Measurements from ENCODE around the gene SHISA5. TPM values are rescaled to one million over a fixed set of nuclear protein-coding genes. Genes with fewer than 3 reads are reported as not detected.

Gene SHISA5
- total RNA-seq, 2 experiments from 2014 or later = 88.9 to 93.1 TPM

- Mint-ChIP-seq H3K4me1 (ENCODE audit: low read depth) (peaks cover 43% of the 10 kb centered on the region), H3K27ac (peak within 1 kb of the TSS; percentile 64), H3K27me3 (no peaks in the 10 kb centered on the region)
Observed at GRCh38 chr3:48446425-48447193, 57.4 kb downstream of the SHISA5 start, which contains the start of gene ATRIP. TSS of gene ATRIP (plus strand) at chr3:48446737. CDS start at chr3:48446846, 109 bp downstream.

DNA sequence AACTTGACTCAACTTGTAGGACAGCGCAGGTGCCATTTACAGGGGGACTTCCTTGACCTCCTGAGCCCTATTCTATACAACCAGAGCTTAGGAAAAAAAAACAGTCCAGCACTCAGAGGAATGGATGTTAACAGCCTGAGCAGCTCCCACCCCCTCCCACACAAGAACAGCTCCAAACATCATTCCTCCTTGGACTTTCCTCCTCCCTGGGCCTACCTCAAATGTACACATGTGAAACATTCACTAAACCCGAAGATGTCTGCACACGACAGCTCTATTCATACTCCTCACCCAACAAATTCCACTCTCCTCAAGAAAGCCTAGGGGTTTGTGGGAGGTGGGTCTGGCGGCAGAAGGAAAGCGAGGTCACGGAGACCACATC is 57.9 kb downstream of the SHISA5 start:
- H3K4me3 Mint-ChIP-seq = peak overlapping the region; percentile 90
- no peak for DNase-seq
- ChIA-PET CTCF (interaction anchor here (1.1 to 4.4 kb wide), 8 partner anchors 10 to 239 kb away, joined by 3 to 70 read pairs (median 8); no protein-coding TSS in a partner anchor), POLR2A (interaction anchor here (1.1 to 3.3 kb wide), 5 partner anchors 10 to 1024 kb away, joined by 3 to 15 read pairs (median 6); partner anchors contain the start of gene DAG1)
- intact Hi-C loops (cut with micrococcal nuclease) = no loop called here
- peaks cover 46% of the 10 kb centered on the region for H3K4me1 Mint-ChIP-seq (ENCODE audit: low read depth)
- peak overlapping the region; percentile 64 for H3K27ac Mint-ChIP-seq
- H3K36me3 Mint-ChIP-seq = peaks cover 37% of the 10 kb centered on the region
- no peaks in the 10 kb centered on the region for H3K27me3 Mint-ChIP-seq
- no peaks in the 10 kb centered on the region for H3K9me3 Mint-ChIP-seq

More at GRCh38 chr3:48446425-48447193, 57.4 kb downstream of the SHISA5 start, which contains the start of gene ATRIP:
- DNase-seq = peak; percentile 91
- peaks cover 36% of the 10 kb centered on the region for H3K36me3 Mint-ChIP-seq
- intact Hi-C loops (cut with micrococcal nuclease) = no loop called here
- H3K4me3 Mint-ChIP-seq = peak within 1 kb of the TSS; percentile 90
- POLR2A ChIA-PET = interaction anchor here (1.1 to 3.3 kb wide), 5 partner anchors 10 to 1023 kb away, joined by 3 to 15 read pairs (median 6); partner anchors contain the start of gene DAG1
- no peaks in the 10 kb centered on the region for H3K9me3 Mint-ChIP-seq
- CTCF ChIA-PET = interaction anchor here (1.1 to 4.4 kb wide), 7 partner anchors 11 to 238 kb away, joined by 3 to 70 read pairs (median 10); no protein-coding TSS in a partner anchor

GRCh38 chr3:48445277-48445882 is 58.6 kb downstream of the SHISA5 start:
- ChIA-PET CTCF (interaction anchor here (1.1 to 4.4 kb wide), 6 partner anchors 10 to 172 kb away, joined by 3 to 70 read pairs (median 9); no protein-coding TSS in a partner anchor), POLR2A (interaction anchor here (1.4 to 3.3 kb wide), 4 partner anchors 9 to 27 kb away, joined by 5 to 15 read pairs (median 7); a partner anchor contains a TSS)
- Mint-ChIP-seq H3K27me3 (no peaks in the 10 kb centered on the region), H3K9me3 (no peaks in the 10 kb centered on the region), H3K4me1 (ENCODE audit: low read depth) (peaks cover 46% of the 10 kb centered on the region), H3K27ac (peak overlapping the region; percentile 64), H3K36me3 (peaks cover 42% of the 10 kb centered on the region), H3K4me3 (peak overlapping the region; percentile 90)
- intact Hi-C loops (cut with micrococcal nuclease) = no loop called here
- DNase-seq = no peak

GRCh38 chr3:48441940-48442339 is 62.0 kb downstream of the SHISA5 start:
- H3K36me3 Mint-ChIP-seq = peaks cover 41% of the 10 kb centered on the region

DNA sequence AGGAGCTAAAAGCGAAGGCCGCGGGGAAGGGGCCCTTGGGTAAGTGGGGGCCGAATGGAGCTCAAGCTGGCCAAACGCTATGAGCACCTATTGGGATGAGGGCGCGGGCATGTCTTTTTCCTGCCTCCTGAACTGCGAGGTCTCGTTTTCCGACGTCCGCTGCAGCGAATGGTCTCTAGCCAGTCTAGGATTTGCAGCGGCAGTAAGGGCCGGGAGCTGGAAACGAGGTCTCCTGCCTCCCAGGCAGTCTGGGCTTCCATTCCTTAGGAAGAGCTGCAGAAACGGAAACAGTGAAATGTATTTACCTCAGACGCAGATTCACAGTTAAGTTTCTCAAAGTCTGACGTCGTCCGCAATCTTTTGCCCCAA is 63.4 kb downstream of the SHISA5 start:
- no peak for DNase-seq
- Mint-ChIP-seq H3K27ac (peak overlapping the region; percentile 87), H3K4me1 (ENCODE audit: low read depth) (peaks cover 34% of the 10 kb centered on the region), H3K36me3 (peaks cover 32% of the 10 kb centered on the region), H3K4me3 (peak overlapping the region; percentile 90), H3K9me3 (no peaks in the 10 kb centered on the region), H3K27me3 (no peaks in the 10 kb centered on the region)
- intact Hi-C loops (cut with micrococcal nuclease) = loop anchor here (1.0 to 5.0 kb wide), 6 partner anchors 33 to 252 kb away; partner anchors contain the start of genes CDC25A, PFKFB4 and ZNF589
- ChIA-PET CTCF (interaction anchor here (0.8 to 9.7 kb wide), 6 partner anchors 39 to 200 kb away, joined by 3 to 290 read pairs (median 4); partner anchors contain the start of gene ZNF589), POLR2A (interaction anchor here (0.6 to 2.9 kb wide), 5 partner anchors 10 to 196 kb away, joined by 3 to 14 read pairs (median 5); no protein-coding TSS in a partner anchor)

More at GRCh38 chr3:48441940-48442339, 62.0 kb downstream of the SHISA5 start:
- CTCF ChIA-PET = interaction anchor here (1.1 kb wide), 1 partner anchor 116 kb away, joined by 3 read pairs; no protein-coding TSS in a partner anchor
- intact Hi-C loops (cut with micrococcal nuclease) = loop anchor here (2.0 to 5.0 kb wide), 2 partner anchors 215 to 253 kb away; partner anchors contain the start of gene CDC25A
- no peak for DNase-seq
- Mint-ChIP-seq H3K4me1 (ENCODE audit: low read depth) (peaks cover 43% of the 10 kb centered on the region), H3K27me3 (no peaks in the 10 kb centered on the region), H3K4me3 (peak overlapping the region; percentile 90), H3K9me3 (no peaks in the 10 kb centered on the region), H3K27ac (peak overlapping the region; percentile 87)
- POLR2A ChIA-PET = no interaction called here

DNA sequence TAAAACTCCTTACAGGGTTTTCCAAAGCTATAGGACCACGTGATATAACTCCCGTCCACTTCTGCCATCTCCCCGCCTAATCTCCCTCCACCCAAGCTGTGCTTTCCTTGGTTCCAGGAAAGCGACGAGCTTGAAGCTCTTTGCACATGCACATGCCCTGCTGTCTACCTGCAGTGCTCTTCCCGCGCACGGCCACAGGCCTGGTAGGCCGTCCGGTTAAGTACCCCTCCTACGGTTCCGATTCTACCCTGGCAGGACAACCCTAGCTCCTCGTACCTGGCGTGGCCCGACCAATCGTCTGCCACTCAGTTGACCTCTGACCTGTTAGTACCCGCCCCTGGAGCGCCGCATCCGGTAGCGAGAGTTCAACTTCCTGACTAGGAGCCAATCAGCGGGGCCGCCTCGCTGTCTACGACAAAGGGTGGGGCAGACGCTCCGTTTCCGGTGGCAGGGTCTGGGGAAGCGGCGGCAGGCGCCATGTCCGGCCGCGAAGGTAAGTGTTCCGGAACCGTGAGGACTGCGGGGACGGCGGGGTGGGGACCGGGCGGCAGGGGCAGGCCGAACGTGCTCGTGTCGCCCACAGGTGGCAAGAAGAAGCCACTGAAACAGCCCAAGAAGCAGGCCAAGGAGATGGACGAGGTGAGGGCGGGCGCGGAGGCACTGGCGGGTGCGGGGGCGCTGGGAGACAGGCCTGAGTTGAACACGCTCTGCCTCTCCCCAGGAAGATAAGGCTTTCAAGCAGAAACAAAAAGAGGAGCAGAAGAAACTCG is 64.0 kb downstream of the SHISA5 start, which contains the start of the genes CCDC51 and TMA7:
Gene CCDC51 (minus strand): TSS at position 300 of the 770 bp plus-strand sequence. CDS start 4,991 bp downstream, outside the sequence.
Gene TMA7 (plus strand): TSS at position 438 of the 770 bp plus-strand sequence. CDS start 40 bp downstream, at position 478.
- Mint-ChIP-seq H3K9me3 (no peaks in the 10 kb centered on the region), H3K4me1 (ENCODE audit: low read depth) (peaks cover 32% of the 10 kb centered on the region), H3K27me3 (no peaks in the 10 kb centered on the region), H3K36me3 (peaks cover 32% of the 10 kb centered on the region), H3K4me3 (peak within 1 kb of the TSS; percentile 90), H3K27ac (peak within 1 kb of the TSS; percentile 87)
- POLR2A ChIA-PET = interaction anchor here (0.6 to 2.9 kb wide), 10 partner anchors 9 to 199 kb away, joined by 3 to 14 read pairs (median 3); partner anchors contain the start of gene ZNF589
- intact Hi-C loops (cut with micrococcal nuclease) = loop anchor here (1.0 to 5.0 kb wide), 6 partner anchors 33 to 251 kb away; partner anchors contain the start of genes CDC25A, PFKFB4 and ZNF589
- DNase-seq = peak; percentile 99
- CTCF ChIA-PET = interaction anchor here (0.5 to 9.7 kb wide), 18 partner anchors 29 to 1799 kb away, joined by 3 to 290 read pairs (median 3); partner anchors contain the start of genes PFKFB4 and ZNF589

DNA sequence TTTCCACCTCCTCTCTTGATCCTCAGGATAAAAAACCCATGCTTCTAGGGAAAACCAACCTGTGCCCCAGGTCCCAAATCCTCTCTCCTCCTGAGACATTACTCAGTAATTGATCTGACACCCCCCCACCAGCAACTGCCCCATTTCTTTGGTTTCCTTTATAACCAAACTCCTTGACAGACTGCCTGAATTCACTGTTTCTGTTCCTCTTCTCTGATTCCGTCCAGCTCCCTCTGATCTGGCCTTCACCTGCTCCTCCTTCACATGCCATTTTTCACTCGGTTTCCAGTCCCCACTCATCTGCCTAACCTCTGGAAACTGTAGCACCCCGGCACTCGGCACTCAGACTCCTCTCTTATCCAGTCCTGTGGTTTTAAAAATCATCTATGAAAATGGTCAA is 66.2 kb downstream of the SHISA5 start:
- H3K4me3 Mint-ChIP-seq = no peak overlapping the region
- no peaks in the 10 kb centered on the region for H3K27me3 Mint-ChIP-seq
- peaks cover 30% of the 10 kb centered on the region for H3K4me1 Mint-ChIP-seq (ENCODE audit: low read depth)
- POLR2A ChIA-PET = no interaction called here
- CTCF ChIA-PET = interaction anchor here (3.0 to 9.7 kb wide), 4 partner anchors 15 to 245 kb away, joined by 31 to 290 read pairs (median 108); no protein-coding TSS in a partner anchor
- intact Hi-C loops (cut with micrococcal nuclease) = loop anchor here (2.0 kb wide), 2 partner anchors 37 to 205 kb away; no protein-coding TSS in a partner anchor
- H3K36me3 Mint-ChIP-seq = peaks cover 25% of the 10 kb centered on the region
- no peaks in the 10 kb centered on the region for H3K9me3 Mint-ChIP-seq
- DNase-seq = no peak
- H3K27ac Mint-ChIP-seq = no peak overlapping the region

DNA sequence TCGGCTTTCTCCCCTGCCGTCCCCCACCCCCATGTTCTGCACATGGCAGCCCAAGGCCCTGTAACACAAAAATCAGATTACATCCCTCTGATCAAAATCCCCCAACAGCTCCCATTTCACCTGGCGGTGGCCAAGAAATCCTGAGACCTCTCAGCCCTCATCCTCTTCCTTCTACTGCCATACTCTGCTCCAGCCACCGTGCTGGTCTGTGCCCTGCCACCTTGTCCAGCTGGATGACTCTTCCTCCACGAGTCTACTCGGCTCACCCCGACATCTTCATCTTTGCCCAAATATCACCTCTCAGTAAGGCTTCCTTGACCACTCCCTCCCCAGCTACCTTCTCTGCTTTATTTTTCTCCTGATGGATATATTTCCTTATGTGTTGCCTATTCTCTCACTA is 67.1 kb downstream of the SHISA5 start:
- intact Hi-C loops (cut with micrococcal nuclease) = loop anchor here (1.0 to 2.0 kb wide), 3 partner anchors 36 to 204 kb away; no protein-coding TSS in a partner anchor
- Mint-ChIP-seq H3K4me3 (no peak overlapping the region), H3K27ac (no peak overlapping the region), H3K4me1 (ENCODE audit: low read depth) (peaks cover 23% of the 10 kb centered on the region), H3K27me3 (no peaks in the 10 kb centered on the region), H3K36me3 (peaks cover 18% of the 10 kb centered on the region), H3K9me3 (no peaks in the 10 kb centered on the region)
- POLR2A ChIA-PET = interaction anchor here (0.6 to 2.1 kb wide), 6 partner anchors 9 to 198 kb away, joined by 3 to 6 read pairs (median 4); partner anchors contain the start of genes ATRIP and PFKFB4
- CTCF ChIA-PET = interaction anchor here (0.7 to 9.7 kb wide), 45 partner anchors 9 to 249 kb away, joined by 3 to 290 read pairs (median 11); partner anchors contain the start of genes ATRIP, CDC25A, PFKFB4 and SLC26A6
- DNase-seq = no peak

GRCh38 chr3:48436477-48436787 is 67.5 kb downstream of the SHISA5 start:
- H3K4me3 Mint-ChIP-seq = no peak overlapping the region
- peaks cover 18% of the 10 kb centered on the region for H3K36me3 Mint-ChIP-seq
- H3K27ac Mint-ChIP-seq = no peak overlapping the region
- no peaks in the 10 kb centered on the region for H3K27me3 Mint-ChIP-seq
- H3K4me1 Mint-ChIP-seq (ENCODE audit: low read depth) = peaks cover 19% of the 10 kb centered on the region
- intact Hi-C loops (cut with micrococcal nuclease) = loop anchor here (1.0 to 2.0 kb wide), 3 partner anchors 36 to 204 kb away; no protein-coding TSS in a partner anchor
- DNase-seq = no peak
- no peaks in the 10 kb centered on the region for H3K9me3 Mint-ChIP-seq
- ChIA-PET POLR2A (interaction anchor here (0.6 to 2.1 kb wide), 7 partner anchors 10 to 198 kb away, joined by 3 to 7 read pairs (median 5); partner anchors contain the start of genes ATRIP and PFKFB4), CTCF (interaction anchor here (0.6 to 9.7 kb wide), 95 partner anchors 9 to 1293 kb away, joined by 3 to 290 read pairs (median 5); partner anchors contain the start of genes ATRIP, CDC25A, CELSR3 and DHX30)

GRCh38 chr3:48435774-48436476 is 68.0 kb downstream of the SHISA5 start:
- peaks cover 14% of the 10 kb centered on the region for H3K36me3 Mint-ChIP-seq
- H3K27me3 Mint-ChIP-seq = no peaks in the 10 kb centered on the region
- no peak overlapping the region for H3K27ac Mint-ChIP-seq
- ChIA-PET POLR2A (interaction anchor here (0.6 to 2.1 kb wide), 7 partner anchors 10 to 198 kb away, joined by 3 to 7 read pairs (median 5); partner anchors contain the start of genes ATRIP and PFKFB4), CTCF (interaction anchor here (0.6 to 9.7 kb wide), 97 partner anchors 10 to 1292 kb away, joined by 3 to 290 read pairs (median 5); partner anchors contain the start of genes ATRIP, CDC25A, CELSR3 and DHX30)
- no peak overlapping the region for H3K4me3 Mint-ChIP-seq
- intact Hi-C loops (cut with micrococcal nuclease) = loop anchor here (1.0 to 2.0 kb wide), 3 partner anchors 35 to 203 kb away; no protein-coding TSS in a partner anchor
- H3K4me1 Mint-ChIP-seq (ENCODE audit: low read depth) = peaks cover 18% of the 10 kb centered on the region
- no peaks in the 10 kb centered on the region for H3K9me3 Mint-ChIP-seq
- DNase-seq = peak; percentile 89
